Keratinocyte (primary cell): ENCODE measurements around the gene IFT22. TPM values are rescaled to one million over a fixed set of nuclear protein-coding genes. Genes with fewer than 3 reads are reported as not detected.

Source experiments
- DNase-seq: peaks from one replicate; pipeline ENCODE4 v3.0.0-alpha.2; 2011; ENCODE audit warnings: low read depth, missing footprints, low spot score
- FAIRE-seq: peaks from 2 replicates; lab custom pipeline; 2011; peaks lifted over from hg19 to GRCh38; lab: Jason Lieb, UNC
- H2AFZ ChIP-seq: 2 replicates; pipeline ENCODE4 v1.6.0; 2012; ENCODE audit warnings: low read length, control low read depth, inconsistent platforms; ENCODE audit not compliant: control insufficient read depth
- H3K27ac ChIP-seq: 2 replicates; pipeline ENCODE4 v1.5.1; 2011; ENCODE audit warnings: low read length; ENCODE audit not compliant: control insufficient read depth, insufficient read depth
- H3K27me3 ChIP-seq: 3 replicates; pipeline ENCODE4 v1.6.0; 2011; ENCODE audit warnings: low read length; ENCODE audit not compliant: control insufficient read depth, insufficient read depth; ENCODE audit errors: extremely low read depth
- H3K36me3 ChIP-seq, 2 experiments: 2 replicates in 1 of 2; 3 replicates in 1 of 2; pipeline ENCODE4 v1.5.1; 2011; ENCODE audit warnings: low read length in 2 of 2, mild to moderate bottlenecking in 1 of 2; ENCODE audit not compliant: control insufficient read depth in 2 of 2, insufficient read depth in 2 of 2; ENCODE audit errors: extremely low read depth in 1 of 2
- H3K4me1 ChIP-seq: 3 replicates; pipeline ENCODE4 v1.5.1; 2011; ENCODE audit warnings: low read length; ENCODE audit not compliant: control insufficient read depth, insufficient read depth; ENCODE audit errors: extremely low read depth
- H3K4me2 ChIP-seq: 3 replicates; pipeline ENCODE4 v1.6.0; 2011; ENCODE audit warnings: low read depth, low read length; ENCODE audit not compliant: control insufficient read depth, insufficient read depth; ENCODE audit errors: extremely low read depth
- H3K4me3 ChIP-seq, 3 experiments: fragments of 200-600 bp in 1 of 3; sonication (generic) in 1 of 3; 2 replicates in 2 of 3; 3 replicates in 1 of 3; pipeline ENCODE4 v1.5.1; 2011 to 2016; ENCODE audit warnings: low read length in 3 of 3, mild to moderate bottlenecking in 3 of 3, control low read depth in 2 of 3, inconsistent platforms in 1 of 3, low read depth in 1 of 3, mixed read lengths in 1 of 3, mixed run types in 1 of 3, moderate library complexity in 1 of 3; ENCODE audit not compliant: control insufficient read depth in 2 of 3, insufficient read depth in 2 of 3; ENCODE audit errors: extremely low read depth in 1 of 3
- H3K79me2 ChIP-seq: 2 replicates; pipeline ENCODE4 v1.6.0; 2012; ENCODE audit warnings: low read length; ENCODE audit not compliant: control insufficient read depth, insufficient read depth
- H3K9ac ChIP-seq: 3 replicates; pipeline ENCODE4 v1.6.0; 2011; ENCODE audit warnings: low read length; ENCODE audit not compliant: control insufficient read depth, insufficient read depth; ENCODE audit errors: extremely low read depth
- H3K9me1 ChIP-seq: 3 replicates; pipeline ENCODE4 v1.6.0; 2011; ENCODE audit warnings: low read length; ENCODE audit not compliant: control insufficient read depth, insufficient read depth; ENCODE audit errors: extremely low read depth
- H3K9me3 ChIP-seq: 2 replicates; pipeline ENCODE4 v1.5.1; 2012; ENCODE audit warnings: low read depth, low read length; ENCODE audit not compliant: control insufficient read depth
- H4K20me1 ChIP-seq: 3 replicates; pipeline ENCODE4 v1.6.0; 2011; ENCODE audit warnings: low read length; ENCODE audit not compliant: control insufficient read depth, insufficient read depth; ENCODE audit errors: extremely low read depth
- EZH2 ChIP-seq: IDR thresholded peaks from one replicate; pipeline ENCODE4 v1.6.1; 2012; ENCODE audit warnings: inconsistent platforms, mild to moderate bottlenecking, low read length, moderate library complexity
- dilution Hi-C: fragments of 300-500 bp; cut with MboI; formaldehyde crosslinking; loops from one replicate; pipeline ENCODE4 v1.7.0; 2020; ENCODE audit warnings: low sequenced_read_pairs; ENCODE audit not compliant: extremely low pct_ligation_motif_present
- polyA plus RNA-seq, 5 experiments: library from polyadenylated mRNA; depleted of rRNA in 3 of 5; stranded (reverse) in 3 of 5; stranded (forward) in 1 of 5; unstranded in 1 of 5; fragments of >200 nt; gene quantifications; 1 replicate in 1 of 5; 2 replicates in 3 of 5; 3 replicates in 1 of 5; pipeline versions ENCODE4 v1.2.1 to v1.2.3, GENCODE V29; 2011 to 2012; ENCODE audit warnings: missing spikeins in 2 of 5, low read depth in 1 of 5, low replicate concordance in 1 of 5
- TF ChIP-seq, protein P1 (sequence below), 3 experiments: IDR thresholded peaks in 1 of 3; conservative IDR thresholded peaks in 1 of 3; optimal IDR thresholded peaks in 1 of 3; 2 replicates in 2 of 3; 3 replicates in 1 of 3; pipeline versions ENCODE3 to v1.5.1; 2011; ENCODE audit warnings: low read length in 3 of 3, mild to moderate bottlenecking in 3 of 3, moderate library complexity in 2 of 3, control low read depth in 1 of 3, inconsistent platforms in 1 of 3; ENCODE audit not compliant: insufficient read depth in 2 of 3; ENCODE audit errors: extremely low read depth in 1 of 3

Gene IFT22
- polyA plus RNA-seq, 1 donor (not counting 4 experiments of a cell fraction or from before 2014, with no cell fraction given): 29.4 TPM

DNA sequence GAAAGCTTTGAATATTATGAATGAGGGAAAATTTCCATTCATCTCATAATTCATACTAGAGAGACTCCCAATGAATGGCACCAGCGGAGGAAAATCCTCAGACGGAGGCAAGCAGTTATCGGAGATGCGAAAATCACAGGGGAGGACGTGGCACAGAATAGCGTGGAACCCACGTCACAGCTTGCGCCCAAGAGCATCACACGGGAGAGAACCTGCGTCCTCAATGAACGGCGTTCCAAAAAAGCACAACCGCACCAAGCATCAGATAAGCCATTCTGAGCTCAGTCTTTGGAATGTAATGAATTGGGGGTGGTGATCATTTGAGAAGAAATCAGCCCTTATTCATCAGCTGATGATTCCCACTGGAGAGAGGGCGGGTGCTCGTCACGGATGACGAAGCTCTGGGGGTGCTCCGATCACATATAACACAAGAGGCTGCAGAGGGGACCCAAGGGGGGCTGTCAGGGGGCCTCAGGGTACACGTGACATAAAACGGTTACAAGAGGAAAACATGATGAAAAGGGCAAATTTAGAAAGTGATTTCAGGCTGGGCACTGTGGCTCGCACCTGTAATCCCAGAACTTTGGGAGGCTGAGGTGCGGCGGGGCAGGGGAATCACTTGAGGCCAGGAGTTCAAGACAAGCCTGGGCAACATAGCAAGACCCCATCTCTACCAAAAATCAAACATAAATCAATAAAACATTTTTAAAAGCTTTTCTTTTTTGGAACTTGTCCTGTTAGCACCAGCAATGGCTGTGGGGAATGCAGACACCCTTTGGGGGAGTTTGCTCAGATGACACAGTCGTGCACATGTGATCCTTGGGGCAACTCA is 42.9 kb downstream of the IFT22 start:
- Histone ChIP-seq H4K20me1 (no peaks in the 10 kb centered on the region), H3K27ac (no peak overlapping the region), H3K4me2 (no peak overlapping the region), H3K9ac (no peak overlapping the region), H3K9me1 (no peaks in the 10 kb centered on the region), H3K9me3 (no peaks in the 10 kb centered on the region), H3K27me3 (peaks cover 9% of the 10 kb centered on the region), H2AFZ (no peak overlapping the region), H3K4me1 (no peaks in the 10 kb centered on the region), H3K4me3 (no peak overlapping the region), H3K36me3 (no peaks in the 10 kb centered on the region), H3K79me2 (no peaks in the 10 kb centered on the region)
- FAIRE-seq (no peak), DNase-seq (no peak)
- TF ChIP-seq EZH2: no peak
- TF ChIP-seq, protein P1, sequence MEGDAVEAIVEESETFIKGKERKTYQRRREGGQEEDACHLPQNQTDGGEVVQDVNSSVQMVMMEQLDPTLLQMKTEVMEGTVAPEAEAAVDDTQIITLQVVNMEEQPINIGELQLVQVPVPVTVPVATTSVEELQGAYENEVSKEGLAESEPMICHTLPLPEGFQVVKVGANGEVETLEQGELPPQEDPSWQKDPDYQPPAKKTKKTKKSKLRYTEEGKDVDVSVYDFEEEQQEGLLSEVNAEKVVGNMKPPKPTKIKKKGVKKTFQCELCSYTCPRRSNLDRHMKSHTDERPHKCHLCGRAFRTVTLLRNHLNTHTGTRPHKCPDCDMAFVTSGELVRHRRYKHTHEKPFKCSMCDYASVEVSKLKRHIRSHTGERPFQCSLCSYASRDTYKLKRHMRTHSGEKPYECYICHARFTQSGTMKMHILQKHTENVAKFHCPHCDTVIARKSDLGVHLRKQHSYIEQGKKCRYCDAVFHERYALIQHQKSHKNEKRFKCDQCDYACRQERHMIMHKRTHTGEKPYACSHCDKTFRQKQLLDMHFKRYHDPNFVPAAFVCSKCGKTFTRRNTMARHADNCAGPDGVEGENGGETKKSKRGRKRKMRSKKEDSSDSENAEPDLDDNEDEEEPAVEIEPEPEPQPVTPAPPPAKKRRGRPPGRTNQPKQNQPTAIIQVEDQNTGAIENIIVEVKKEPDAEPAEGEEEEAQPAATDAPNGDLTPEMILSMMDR (optimal IDR thresholded peaks at IDR 0.05 in 1 of 3, IDR thresholded peaks at IDR 0.05 in 1 of 3, conservative IDR thresholded peaks at IDR 0.05 in 1 of 3; ENCODE audit: extremely low read depth in 1 of 3, insufficient read depth in 2 of 3, low read length in 3 of 3): no peak
- dilution Hi-C loops: no loop called here

DNA sequence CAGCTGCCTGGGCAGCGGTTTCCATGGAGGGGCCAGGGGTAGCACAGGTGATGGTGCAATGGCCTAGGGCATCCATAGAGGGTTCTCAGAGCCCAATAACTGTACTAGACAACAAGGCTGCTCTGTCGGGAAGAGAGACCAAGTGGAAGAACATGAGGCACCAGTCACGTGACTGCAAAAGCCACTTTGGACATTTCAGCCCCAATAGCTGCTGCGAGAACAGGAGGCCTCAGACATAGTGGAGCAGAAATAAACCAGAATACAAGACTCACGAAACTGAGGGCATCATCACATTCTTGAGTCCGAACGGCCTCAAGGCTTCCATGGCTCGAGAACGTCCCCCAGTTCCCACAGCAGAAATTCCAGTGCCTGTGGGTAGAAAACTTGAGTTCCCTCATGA is 44.5 kb downstream of the IFT22 start:
- no peaks in the 10 kb centered on the region for H3K9me3 ChIP-seq
- DNase-seq (no peak), FAIRE-seq (no peak)
- H3K9me1 ChIP-seq: no peaks in the 10 kb centered on the region
- H4K20me1 ChIP-seq: no peaks in the 10 kb centered on the region
- dilution Hi-C loops: no loop called here
- no peaks in the 10 kb centered on the region for H3K79me2 ChIP-seq
- peaks cover 9% of the 10 kb centered on the region for H3K27me3 ChIP-seq
- H3K9ac ChIP-seq: no peak overlapping the region
- no peak overlapping the region for H2AFZ ChIP-seq
- no peak overlapping the region for H3K27ac ChIP-seq
- TF ChIP-seq, protein P1 (optimal IDR thresholded peaks at IDR 0.05 in 1 of 3, IDR thresholded peaks at IDR 0.05 in 1 of 3, conservative IDR thresholded peaks at IDR 0.05 in 1 of 3; ENCODE audit: extremely low read depth in 1 of 3, insufficient read depth in 2 of 3, low read length in 3 of 3): no peak
- no peak for TF ChIP-seq EZH2
- no peaks in the 10 kb centered on the region for H3K36me3 ChIP-seq
- no peak overlapping the region for H3K4me2 ChIP-seq
- no peak overlapping the region for H3K4me3 ChIP-seq
- H3K4me1 ChIP-seq: no peaks in the 10 kb centered on the region
